Measurements from ENCODE around the gene ZSWIM6. TPM values are rescaled to one million over a fixed set of nuclear protein-coding genes. Genes with fewer than 3 reads are reported as not detected.

The ZSWIM6 gene
- total RNA-seq, 1 donor from 2014 or later = 5.3 TPM

- intact Hi-C loops (cut with micrococcal nuclease) = no loop called here
Measured at GRCh38 chr5:61525512-61526206, 193.6 kb downstream of the ZSWIM6 start.

- intact Hi-C loops (cut with micrococcal nuclease) = no loop called here
Measured at GRCh38 chr5:61526207-61526519, 194.1 kb downstream of the ZSWIM6 start.

- intact Hi-C loops (cut with micrococcal nuclease) = loop anchor here (5.0 to 10.0 kb wide), 2 partner anchors 126 to 248 kb away; no protein-coding TSS in a partner anchor
Measured at GRCh38 chr5:61532983-61533382, 200.9 kb downstream of the ZSWIM6 start.

GRCh38 chr5:61534481-61535267, 202.6 kb downstream of the ZSWIM6 start:
- intact Hi-C loops (cut with micrococcal nuclease) = loop anchor here (5.0 to 10.0 kb wide), 2 partner anchors 127 to 250 kb away; no protein-coding TSS in a partner anchor

- intact Hi-C loops (cut with micrococcal nuclease) = loop anchor here (10.0 kb wide), 1 partner anchor 251 kb away; no protein-coding TSS in a partner anchor
Measured at GRCh38 chr5:61535828-61536227, 203.8 kb downstream of the ZSWIM6 start.

- intact Hi-C loops (cut with micrococcal nuclease) = loop anchor here (10.0 kb wide), 1 partner anchor 252 kb away; no protein-coding TSS in a partner anchor
Measured at GRCh38 chr5:61536922-61537321, 204.9 kb downstream of the ZSWIM6 start.

- intact Hi-C loops (cut with micrococcal nuclease) = loop anchor here (10.0 kb wide), 1 partner anchor 254 kb away; no protein-coding TSS in a partner anchor
Measured at GRCh38 chr5:61538722-61539501, 206.9 kb downstream of the ZSWIM6 start.

GRCh38 chr5:61549530-61549929, 217.5 kb downstream of the ZSWIM6 start:
- intact Hi-C loops (cut with micrococcal nuclease) = no loop called here

- intact Hi-C loops (cut with micrococcal nuclease) = no loop called here
Measured at GRCh38 chr5:61551637-61552313, 219.7 kb downstream of the ZSWIM6 start.

GRCh38 chr5:61559146-61559545, 227.1 kb downstream of the ZSWIM6 start:
- intact Hi-C loops (cut with micrococcal nuclease) = no loop called here

- intact Hi-C loops (cut with micrococcal nuclease) = no loop called here
Measured at GRCh38 chr5:61559722-61560121, 227.7 kb downstream of the ZSWIM6 start.

- intact Hi-C loops (cut with micrococcal nuclease) = no loop called here
Measured at GRCh38 chr5:61563401-61563800, 231.3 kb downstream of the ZSWIM6 start.

- intact Hi-C loops (cut with micrococcal nuclease) = no loop called here
Measured at GRCh38 chr5:61567337-61567736, 235.3 kb downstream of the ZSWIM6 start.

GRCh38 chr5:61569353-61569752, 237.3 kb downstream of the ZSWIM6 start:
- intact Hi-C loops (cut with micrococcal nuclease) = no loop called here

GRCh38 chr5:61570767-61571166, 238.7 kb downstream of the ZSWIM6 start:
- intact Hi-C loops (cut with micrococcal nuclease) = no loop called here

- intact Hi-C loops (cut with micrococcal nuclease) = no loop called here
Measured at GRCh38 chr5:61572959-61573358, 240.9 kb downstream of the ZSWIM6 start.

- intact Hi-C loops (cut with micrococcal nuclease) = no loop called here
Measured at GRCh38 chr5:61575103-61575502, 243.0 kb downstream of the ZSWIM6 start.

- intact Hi-C loops (cut with micrococcal nuclease) = no loop called here
Measured at GRCh38 chr5:61575581-61575980, 243.5 kb downstream of the ZSWIM6 start.

- intact Hi-C loops (cut with micrococcal nuclease) = no loop called here
Measured at GRCh38 chr5:61576556-61576955, 244.5 kb downstream of the ZSWIM6 start.

GRCh38 chr5:61578858-61579503, 246.9 kb downstream of the ZSWIM6 start:
- intact Hi-C loops (cut with micrococcal nuclease) = no loop called here
